Epithelial cell of esophagus (primary cell): ENCODE data around the gene BBS5.

ENCODE experiments used
- DNase-seq: peaks from one replicate; pipeline ENCODE4 v3.0.0; 2010; ENCODE audit warnings: low read depth
- H3K4me3 ChIP-seq: 2 replicates; pipeline ENCODE4 v1.5.1; 2011; ENCODE audit warnings: mild to moderate bottlenecking, low read length, control low read depth
- TF ChIP-seq, protein P1 (sequence below): IDR thresholded peaks from 2 replicates; pipeline ENCODE4 v1.5.1; 2011; ENCODE audit warnings: low read depth, mild to moderate bottlenecking, low read length, control low read depth, inconsistent platforms; ENCODE audit not compliant: insufficient read depth; ENCODE audit errors: missing control alignments

The BBS5 gene

GRCh38 chr2:169486487-169486886 is 7.2 kb downstream of the BBS5 start:
- TF ChIP-seq, protein P1, sequence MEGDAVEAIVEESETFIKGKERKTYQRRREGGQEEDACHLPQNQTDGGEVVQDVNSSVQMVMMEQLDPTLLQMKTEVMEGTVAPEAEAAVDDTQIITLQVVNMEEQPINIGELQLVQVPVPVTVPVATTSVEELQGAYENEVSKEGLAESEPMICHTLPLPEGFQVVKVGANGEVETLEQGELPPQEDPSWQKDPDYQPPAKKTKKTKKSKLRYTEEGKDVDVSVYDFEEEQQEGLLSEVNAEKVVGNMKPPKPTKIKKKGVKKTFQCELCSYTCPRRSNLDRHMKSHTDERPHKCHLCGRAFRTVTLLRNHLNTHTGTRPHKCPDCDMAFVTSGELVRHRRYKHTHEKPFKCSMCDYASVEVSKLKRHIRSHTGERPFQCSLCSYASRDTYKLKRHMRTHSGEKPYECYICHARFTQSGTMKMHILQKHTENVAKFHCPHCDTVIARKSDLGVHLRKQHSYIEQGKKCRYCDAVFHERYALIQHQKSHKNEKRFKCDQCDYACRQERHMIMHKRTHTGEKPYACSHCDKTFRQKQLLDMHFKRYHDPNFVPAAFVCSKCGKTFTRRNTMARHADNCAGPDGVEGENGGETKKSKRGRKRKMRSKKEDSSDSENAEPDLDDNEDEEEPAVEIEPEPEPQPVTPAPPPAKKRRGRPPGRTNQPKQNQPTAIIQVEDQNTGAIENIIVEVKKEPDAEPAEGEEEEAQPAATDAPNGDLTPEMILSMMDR, result no peak
- DNase-seq, result no peak
- H3K4me3 ChIP-seq, result no peak overlapping the region

DNA sequence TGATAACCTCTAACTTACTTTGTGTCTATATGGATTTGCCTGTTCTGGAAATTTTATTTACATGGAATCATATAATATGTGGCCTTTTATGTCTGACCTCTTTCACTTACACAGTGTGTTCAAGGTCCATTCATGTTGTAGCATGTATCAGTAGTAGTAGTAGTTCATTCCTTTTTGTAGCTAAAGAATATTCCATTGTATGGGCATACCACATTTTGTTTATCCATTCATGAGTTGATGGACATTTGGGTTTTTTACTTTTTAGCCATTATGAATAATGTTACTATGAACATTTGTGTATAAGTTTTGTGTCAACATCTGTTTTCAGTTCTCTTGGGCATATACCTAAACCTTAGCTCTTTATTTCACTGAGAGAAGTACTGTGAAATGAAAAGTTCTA is 11.5 kb downstream of the BBS5 start:
- DNase-seq, result no peak
- TF ChIP-seq, protein P1, result no peak
- no peak overlapping the region for H3K4me3 ChIP-seq

- no peak for DNase-seq
- H3K4me3 ChIP-seq, result no peak overlapping the region
- TF ChIP-seq, protein P1, result no peak
These were observed 12.1 kb downstream of the BBS5 start for GRCh38 chr2:169491378-169491777.

DNA sequence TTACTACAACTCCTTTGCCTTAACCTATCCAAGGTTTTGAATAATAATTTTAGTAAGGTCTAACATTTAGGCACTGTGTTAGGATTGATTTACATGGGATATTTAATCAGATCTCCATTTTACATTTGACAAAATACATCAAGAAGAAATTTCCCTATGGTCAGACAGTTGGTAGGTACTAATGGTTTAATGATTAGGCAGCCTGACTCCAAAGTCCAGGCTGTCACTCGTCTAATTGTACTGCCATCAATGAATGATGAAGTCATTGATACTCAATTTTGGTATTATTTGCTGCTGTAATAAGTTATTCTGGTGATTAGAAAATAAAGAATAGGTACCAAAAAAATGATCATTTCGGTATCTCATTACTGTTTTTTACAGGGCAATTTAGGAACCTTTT is 14.1 kb downstream of the BBS5 start:
- H3K4me3 ChIP-seq, result no peak overlapping the region
- TF ChIP-seq, protein P1, result no peak

GRCh38 chr2:169495310-169495928 is 16.1 kb downstream of the BBS5 start:
- H3K4me3 ChIP-seq, result no peak overlapping the region
- TF ChIP-seq, protein P1, result no peak
- no peak for DNase-seq

More for the DNA sequence above, 14.1 kb downstream of the BBS5 start:
- no peak for DNase-seq

DNA sequence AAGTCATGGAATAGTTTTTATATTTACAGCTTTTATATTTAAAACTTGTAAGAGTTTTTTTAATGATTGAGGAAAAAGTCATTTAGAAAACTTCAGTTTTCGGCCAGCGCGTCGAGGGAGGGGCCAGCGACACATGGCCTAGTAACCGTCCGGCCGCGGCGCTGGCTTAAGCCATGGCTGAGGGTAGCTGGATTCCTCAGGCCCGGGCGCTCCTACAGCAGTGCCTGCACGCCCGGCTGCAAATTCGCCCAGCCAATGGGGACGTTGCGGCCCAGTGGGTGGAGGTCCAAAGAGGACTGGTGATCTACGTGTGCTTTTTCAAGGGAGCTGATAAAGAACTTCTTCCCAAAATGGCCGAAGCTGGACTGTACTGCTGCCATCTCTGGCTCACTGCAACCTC is 25.4 kb downstream of the BBS5 start:
- TF ChIP-seq, protein P1, result no peak
- no peak overlapping the region for H3K4me3 ChIP-seq

GRCh38 chr2:169507698-169508097 is 28.4 kb downstream of the BBS5 start:
- TF ChIP-seq, protein P1, result no peak
- H3K4me3 ChIP-seq, result no peak overlapping the region
- DNase-seq, result peak; percentile 75

More for the DNA sequence above, 25.4 kb downstream of the BBS5 start:
- DNase-seq, result no peak
